ENCODE results near the gene VEGFA.
A peak's percentile ranks its signal among the peaks of the same experiment; 100 is the strongest.

Gene VEGFA

DNA sequence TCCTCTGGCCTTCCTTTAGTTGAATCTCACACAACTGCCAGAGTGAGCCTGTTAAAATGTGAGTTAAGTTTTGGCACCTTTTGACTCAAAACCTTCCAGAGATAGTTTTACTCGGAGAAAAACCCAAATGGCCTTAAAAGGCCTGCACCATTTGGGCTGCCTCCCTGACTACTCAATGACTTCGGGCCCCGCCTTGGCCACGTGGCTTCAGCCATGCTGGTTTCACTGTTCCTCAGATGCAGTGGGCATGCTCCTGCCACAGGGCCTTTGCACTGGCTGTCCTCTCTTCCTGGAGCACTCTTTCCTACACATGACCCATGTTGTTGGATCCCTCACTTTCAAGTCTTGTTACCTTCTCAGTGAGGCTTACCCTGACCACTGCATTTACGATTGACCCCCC, 18.3 kb downstream of the VEGFA start:
- DNase-seq = no peak

DNA sequence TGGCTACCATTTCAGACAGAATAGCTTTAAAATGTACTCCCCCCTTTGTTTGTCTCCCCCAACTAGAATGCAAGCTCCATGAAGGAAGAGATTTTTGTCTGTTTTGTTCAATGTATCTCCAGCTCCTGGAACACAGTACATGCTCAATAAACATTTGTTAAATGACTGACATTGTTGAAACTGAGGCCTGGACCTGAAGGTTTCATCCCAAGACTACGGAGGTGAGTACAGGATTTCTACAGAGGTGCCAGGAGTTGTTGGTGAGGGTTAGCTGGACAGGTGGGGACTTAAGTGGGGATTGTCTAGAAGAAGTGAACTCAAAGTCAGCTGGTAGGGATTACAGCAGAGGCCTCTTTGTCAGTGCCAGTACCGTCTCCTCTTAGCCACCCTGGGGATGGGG, 19.4 kb downstream of the VEGFA start:
- DNase-seq = no peak

DNA sequence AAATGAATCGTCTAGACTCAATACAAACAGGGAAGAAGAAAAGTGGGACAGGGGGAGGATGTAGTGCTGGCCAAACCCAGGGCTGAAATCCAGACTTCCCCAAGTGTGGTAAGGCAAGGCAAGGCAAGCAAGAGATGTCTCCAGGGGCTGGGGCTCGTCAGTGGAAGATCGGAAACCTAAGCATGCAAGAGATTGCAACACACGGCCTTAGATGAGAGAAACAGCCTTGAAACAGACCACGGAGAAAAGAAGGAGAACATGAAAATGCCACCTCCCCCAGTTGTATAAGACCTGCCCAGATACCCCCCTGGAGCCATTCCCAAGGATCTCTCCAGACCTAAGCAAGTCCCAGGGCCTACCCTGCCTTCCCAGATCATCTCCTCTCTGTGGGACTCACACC, 20.0 kb downstream of the VEGFA start:
- DNase-seq = no peak

DNA sequence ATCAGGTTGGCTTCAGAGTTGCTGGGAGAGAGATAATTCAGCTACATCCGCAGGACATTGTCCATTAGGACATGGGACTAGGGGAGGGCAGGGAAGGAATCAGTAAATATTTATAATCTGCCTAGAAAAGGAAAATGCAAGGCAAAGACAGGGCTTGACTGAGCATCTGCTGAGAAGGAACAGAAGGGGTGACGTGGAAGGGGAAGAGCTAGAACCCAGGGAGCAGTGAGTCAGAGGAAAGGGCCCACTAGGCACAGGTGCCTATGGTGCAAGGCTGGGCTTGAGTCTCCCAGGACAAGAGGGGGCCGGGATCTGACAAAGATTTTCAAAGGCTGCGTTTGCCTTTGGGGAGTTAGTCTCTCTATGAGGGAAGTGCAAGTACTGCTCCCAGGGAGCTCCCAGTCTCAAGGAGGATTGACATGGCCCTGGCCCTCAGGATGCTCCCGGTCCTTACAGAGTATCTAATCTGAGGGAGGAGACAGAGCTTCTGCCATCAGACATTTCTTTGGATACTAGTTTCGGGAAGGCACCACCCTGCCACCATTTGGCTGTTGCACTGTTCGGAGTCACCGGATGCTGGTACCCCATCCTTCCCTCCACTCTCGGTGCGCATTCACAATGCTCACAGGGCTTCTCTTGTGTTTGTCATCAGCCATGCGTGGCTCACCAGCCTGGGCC, 21.9 kb downstream of the VEGFA start:
- DNase-seq = no peak

DNA sequence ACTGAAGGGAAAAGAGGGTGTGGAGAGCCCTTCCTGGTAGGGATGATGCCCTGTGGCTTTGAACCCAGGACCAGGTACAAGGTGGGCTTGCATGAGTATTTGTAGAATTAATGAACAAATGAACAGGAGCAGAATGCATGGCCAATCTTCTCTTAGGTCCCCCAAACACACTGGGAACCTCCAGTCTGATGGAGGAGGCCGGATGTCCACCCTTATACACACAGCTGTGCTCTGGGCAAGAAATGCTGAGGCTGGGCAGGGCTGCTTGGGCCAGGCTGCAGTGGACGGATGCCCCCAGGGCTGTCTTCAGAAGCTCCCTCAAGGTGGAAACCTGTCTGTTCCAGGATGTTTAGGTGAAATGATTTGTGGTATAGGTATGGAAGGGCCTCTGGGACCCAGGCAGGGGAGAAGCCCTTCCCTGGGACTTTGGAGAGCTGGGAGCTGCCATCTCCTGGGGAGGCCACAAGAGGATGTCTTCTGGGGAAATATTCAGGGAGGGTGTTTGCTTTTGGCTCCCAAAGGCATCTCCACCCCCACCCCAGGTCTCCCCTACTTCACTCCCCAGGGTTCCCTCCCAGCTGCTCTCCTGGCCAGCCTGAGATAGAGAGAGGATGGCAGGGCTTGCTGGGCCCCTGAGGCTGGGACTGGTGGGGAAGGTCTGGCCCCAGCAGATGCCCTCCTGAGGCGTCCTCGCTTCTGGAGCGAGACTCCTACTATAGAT, 23.3 kb downstream of the VEGFA start:
- no peak for DNase-seq

DNA sequence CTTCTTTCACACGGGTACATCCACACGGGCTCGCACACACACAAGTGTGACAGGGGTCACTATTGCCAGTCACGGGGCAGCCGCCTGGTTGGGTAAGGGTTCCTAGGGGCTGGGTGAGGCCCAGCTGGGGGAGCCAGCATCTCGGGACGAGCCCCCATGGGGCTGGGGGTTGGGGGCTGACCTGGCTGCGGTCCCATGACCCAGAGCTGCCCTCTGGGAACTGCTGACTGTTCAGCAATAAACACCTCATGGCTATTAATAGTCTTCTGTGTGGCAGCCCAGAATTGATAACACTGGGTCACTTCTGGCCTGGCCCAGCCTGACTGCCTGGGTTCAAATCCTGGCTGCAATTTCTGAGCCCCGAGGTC, 23.8 kb downstream of the VEGFA start:
- DNase-seq = no peak

DNA sequence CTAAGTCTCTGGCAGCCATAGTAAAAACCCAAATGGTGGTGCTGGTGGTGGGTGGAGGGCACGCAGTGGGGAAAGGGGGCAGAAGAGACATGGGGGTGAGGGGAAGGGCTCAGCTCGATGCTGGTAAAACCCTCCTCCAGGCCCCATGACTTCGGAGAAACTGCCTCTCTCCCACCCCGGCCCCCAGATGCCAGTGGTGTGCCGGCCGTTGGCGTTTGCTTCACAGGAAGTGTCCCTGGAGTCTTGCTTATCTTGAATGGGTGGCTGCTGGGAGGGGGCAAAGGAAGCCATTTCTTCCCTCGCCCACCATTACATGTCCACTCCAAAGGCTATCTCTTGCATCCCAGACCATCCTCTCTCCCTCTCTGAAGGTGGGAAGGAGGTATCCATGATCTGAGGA, 25.4 kb downstream of the VEGFA start:
- DNase-seq = no peak

DNA sequence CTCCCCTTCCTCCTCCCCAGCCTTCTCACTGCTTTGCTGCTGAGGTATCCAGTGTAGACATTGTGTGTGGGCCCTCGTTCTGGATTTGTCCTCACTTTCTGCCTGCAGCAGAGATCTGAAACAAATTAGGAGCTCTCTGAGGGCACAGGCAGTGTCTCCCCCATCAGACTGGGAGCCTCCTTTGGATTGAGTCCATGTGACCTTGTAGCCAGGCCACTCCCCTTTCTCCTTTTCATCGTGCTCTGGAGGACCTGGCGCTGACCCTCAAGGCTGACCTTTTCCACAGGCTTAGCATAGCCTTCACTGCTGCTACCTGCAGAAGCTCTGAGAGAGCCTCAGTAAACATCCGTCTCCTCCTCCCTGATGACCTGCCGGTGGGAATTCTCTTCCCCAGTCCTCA, 26.2 kb downstream of the VEGFA start:
- no peak for DNase-seq

DNA sequence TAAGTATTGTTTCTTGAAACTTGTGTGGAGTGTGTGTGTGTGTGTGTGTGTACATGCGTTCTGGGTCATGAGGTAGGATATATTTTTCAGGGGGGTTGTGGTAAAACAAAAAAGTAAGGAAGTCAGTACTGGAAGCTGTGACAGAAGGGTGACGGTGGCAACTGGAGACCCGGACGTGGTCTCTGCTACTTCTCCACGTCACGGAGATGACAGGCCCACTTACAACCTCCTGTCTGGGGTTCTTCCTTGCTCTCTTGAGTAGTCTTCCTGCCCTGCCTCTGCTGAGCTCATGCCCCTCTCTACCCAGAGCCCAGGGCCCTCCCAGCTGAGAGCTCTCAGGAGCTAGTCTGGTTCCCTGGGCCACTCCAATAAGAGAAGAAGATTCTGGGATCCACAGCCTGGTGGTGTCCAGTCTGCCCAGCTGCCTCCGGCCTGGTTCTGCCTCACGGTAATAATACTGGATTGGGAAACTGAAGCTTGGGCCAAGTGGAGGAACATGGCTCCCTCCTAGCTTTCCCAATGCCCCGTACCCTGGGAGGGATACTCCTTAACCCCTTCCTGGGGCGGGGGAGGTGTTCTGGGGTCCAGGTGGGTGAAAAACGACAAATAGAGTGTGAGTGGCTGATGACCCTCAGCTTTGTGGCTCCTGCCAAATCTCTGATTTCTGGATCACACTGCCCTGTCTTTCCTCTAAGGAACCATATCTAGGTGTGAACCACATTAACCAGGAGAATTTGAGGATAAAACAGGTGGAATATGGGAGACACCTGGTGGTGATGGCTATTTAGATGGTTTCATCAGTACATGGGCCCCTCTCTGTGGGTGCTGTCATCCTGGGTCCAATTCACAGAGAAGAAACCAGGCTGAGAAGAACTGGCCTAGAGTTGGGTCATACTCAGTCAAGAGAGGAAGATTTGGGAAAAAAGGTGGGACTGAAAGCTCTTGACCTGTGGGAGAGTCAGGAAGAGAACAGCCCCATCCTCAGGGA, 27.2 kb downstream of the VEGFA start:
- DNase-seq = no peak

DNA sequence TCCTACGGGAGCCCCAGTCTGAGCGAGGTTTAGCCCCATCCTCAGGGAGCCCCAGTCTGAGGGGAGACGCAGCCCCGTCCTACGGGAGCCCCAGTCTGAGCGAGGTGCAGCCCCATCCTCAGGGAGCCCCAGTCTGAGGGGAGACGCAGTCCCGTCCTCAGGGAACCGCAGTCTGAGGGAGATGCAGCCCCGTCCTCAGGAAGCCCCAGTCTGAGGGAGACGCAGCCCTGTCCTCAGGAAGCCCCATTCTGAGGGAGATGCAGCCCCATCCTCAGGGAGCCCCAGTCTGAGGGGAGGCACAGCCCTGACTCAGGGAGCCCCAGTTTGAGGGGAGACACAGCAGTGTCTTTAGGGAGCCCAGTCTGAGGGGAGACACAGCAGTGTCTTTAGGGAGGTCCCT, 27.9 kb downstream of the VEGFA start:
- no peak for DNase-seq

DNA sequence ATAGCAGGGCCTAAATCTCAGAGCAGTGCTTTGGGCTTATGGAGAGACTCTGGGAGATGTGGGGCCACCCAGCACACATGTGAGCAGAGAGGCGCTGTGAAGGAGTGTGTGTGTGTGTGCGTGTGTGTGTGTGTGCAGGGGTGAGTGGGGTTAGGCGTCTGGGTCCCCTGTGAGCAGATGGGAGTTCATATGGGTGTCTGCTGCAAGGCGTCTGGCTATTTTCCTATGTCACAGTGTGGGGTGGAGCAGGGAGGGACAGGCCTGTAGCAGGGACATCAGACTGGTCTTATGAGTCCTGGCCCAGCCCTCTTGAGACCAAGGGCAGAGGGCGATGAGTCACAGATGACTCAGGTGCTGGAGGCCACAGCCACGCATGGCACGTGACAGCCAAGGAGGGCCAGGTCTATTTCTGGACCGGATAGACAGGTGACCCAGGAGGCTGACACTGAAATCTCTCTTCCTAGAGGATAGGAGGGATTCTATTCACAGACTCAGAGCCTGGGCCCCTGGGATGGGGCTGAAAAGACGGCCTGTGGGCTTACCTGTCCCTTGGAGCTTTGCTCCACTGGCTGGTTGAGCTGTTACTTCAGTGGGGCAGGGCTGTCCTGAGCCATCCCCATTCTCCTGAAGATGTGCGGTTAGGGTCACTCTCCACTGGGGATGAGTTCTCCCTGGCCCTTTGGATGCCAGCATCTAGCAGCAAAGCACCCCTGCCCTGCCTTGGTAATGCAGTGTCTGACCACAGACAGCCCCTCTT, 28.9 kb downstream of the VEGFA start:
- DNase-seq = peak in 1 of 2 experiments; percentile 34

DNA sequence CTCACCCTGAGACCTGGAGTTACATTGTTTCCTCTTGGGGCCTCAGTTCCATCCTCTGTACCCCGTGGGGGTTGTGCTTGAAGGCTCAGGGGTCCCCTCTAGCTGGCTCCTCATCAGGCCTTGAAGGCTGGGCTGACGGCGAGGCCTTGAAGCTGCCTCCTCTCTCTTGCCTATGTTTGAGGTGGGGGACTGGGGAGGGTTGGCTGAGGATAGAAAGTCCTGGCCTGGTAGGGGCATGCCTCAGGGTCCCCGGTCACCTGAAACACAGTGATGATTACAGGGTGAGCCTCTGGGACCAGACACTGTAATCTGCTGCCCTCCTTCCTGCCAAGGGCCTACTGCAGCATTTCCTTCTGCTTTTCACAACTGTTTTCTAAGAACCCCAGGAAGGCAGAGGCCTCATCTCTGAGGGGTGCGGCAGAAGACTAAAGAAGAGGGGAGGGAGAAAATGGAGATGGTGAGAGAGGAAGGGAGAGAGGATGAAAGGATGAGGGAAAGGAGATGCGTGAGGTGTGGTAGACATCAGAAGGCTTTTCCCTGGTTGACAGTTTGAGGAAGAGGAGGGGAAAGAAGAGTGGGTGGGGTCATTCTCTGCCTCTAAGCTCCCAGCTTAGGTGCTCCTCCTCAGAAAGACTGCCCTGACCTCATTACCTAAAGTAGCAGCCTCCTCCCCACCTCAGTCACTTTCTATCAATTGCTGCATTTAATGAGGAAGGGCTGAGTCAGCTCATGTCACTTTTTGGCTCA, 29.7 kb downstream of the VEGFA start:
- no peak for DNase-seq

DNA sequence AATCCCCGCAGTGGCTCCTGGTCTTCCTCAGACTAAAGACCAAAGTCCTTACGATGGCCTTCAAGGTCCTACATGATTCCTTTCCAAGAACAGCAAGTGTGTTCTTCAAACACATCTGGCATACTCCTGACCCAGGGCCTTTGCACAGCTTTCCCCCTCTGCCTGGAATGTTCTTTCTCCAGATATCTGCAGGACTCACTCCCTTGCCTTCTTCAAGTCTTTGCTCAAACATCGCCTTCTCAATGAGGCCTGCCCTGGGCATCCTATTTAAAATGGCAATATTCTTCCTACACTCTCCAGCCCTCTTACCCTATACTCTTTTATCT, 30.2 kb downstream of the VEGFA start:
- no peak for DNase-seq

DNA sequence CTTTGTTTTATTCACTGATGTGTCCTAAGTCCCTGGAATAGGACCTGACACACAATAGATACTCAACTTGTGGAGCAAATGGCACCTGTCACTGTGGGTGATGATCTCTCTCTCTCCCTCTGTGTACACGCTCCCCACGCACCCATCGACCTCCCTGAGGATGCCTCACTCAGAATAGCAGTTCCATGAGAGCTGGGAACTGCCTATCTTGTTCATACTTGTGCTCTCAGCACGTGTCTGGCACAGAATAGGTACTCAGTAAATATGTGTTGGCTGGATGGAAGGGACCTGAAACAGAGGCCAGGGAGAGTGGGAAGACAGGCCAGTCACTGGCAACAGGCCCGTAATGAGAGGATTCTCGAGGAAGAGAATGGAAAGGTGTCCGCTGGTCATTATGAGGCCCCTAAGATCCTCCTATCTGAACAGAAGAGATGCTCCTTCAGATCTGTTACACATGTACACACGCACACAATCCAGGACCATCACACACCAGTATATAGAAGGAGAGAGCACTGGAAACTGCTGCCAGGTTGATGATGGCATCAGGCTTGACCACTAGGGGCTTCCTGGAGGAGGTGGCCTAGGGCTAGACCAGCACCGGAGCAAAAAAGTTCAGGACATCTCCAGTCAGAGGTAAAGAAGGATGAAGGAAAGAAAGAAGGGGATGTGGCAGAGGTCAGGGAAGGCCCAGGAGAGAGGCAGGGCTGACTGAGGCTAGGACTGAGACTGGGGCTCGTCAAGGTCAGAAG, 30.9 kb downstream of the VEGFA start:
- no peak for DNase-seq

DNA sequence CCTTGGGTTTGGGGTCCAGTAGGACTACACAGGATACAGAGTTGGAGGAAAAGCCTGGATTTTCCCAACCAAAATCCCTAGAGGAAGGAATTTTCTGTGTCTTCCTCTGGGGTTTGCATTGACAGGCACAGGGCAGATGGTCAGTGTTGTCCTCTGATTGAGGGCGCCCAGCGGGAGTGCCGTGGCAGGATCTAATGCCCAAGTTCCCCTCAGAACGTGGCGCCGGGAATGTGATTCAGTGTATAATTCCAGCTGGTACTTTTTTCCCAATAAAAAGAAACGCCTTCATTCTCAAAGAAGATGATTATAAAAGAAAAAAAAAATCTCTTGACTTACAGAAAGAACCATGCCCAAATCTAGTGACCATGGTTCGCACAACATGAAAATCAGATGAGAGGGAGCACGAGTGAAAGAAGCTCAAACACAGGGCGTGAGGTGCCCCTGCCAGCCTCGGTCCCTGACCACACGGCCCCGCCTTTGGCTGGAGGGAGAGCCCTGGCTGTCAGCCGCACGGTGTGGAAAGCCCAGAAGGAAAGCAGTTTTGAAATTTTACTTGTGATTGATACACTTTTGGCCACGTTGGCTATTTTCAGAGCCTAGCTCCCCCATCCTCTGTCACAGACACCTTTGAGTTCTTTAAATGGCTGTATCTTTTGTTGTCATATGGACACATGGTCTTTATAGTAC, 31.6 kb downstream of the VEGFA start:
- no peak for DNase-seq

DNA sequence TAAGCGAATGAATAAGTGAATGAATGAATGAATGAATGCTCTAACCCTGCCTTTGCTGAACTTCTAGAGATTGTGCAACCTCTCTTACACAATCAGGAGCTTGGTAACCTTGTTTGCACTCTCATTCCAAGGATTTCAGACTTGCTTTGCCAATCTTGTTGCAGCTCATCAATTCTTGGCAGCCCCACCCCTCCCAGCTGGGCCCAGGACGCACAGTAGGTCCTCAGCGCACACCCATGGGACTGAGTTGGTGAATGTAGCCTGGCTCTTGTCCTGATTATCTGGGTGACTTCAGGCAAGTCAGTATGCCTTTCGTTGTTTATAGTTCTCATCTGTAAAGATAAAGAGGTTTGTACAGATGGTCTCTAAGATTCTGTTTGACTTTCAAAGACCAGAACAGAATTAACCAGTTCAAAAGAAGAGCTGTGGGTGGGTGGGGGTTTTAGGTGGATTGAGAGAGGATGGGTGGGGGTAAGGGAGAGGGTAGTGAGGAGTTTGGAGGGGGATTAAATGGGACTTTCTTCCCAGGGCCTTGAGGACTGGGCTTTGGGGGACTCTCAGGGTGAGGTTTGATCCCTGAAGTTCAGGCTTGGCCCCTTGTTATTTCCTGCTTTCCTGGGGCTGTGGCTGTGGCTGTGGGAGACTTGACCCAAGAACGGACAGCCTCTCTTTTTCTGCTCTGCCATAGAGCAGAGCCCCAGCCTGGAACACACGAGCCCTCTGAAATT, 33.2 kb downstream of the VEGFA start:
- no peak for DNase-seq

DNA sequence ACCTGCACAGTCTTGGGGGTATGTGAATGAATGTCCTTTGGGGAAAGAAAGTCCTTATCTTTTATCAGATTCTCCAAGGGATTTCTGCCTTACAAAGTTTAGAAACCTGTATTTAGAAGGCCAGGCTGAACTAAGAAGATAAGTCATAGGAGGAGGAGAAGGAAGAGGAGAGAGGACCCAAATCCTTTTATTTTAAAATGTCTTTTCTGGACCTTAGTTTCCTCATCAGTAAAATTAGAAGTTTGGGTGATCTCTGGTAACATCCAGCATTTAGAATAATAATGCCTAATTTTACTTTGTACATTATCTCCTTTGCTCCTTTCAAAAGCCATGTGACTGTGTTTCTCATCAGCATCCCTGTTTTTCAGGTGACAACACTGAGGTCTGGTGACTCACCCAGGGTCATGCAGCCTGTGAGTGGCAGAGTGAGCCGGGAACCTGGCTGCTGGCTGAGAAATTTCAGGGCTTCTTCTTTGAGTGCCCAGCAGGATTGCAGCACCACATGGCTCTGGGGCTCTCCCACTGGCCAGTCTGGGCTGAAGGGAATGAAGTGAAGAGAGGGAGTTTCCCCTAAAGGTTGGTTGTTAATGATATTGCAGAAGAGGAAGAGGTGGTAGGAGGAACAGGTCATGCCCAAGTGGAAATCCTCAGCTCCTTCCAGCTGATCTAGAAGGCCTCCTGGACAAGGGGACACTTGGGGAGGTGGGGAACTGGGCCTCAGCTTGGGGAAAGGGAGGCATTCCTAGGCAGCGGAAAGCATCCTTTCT, 34.0 kb downstream of the VEGFA start:
- DNase-seq = no peak

DNA sequence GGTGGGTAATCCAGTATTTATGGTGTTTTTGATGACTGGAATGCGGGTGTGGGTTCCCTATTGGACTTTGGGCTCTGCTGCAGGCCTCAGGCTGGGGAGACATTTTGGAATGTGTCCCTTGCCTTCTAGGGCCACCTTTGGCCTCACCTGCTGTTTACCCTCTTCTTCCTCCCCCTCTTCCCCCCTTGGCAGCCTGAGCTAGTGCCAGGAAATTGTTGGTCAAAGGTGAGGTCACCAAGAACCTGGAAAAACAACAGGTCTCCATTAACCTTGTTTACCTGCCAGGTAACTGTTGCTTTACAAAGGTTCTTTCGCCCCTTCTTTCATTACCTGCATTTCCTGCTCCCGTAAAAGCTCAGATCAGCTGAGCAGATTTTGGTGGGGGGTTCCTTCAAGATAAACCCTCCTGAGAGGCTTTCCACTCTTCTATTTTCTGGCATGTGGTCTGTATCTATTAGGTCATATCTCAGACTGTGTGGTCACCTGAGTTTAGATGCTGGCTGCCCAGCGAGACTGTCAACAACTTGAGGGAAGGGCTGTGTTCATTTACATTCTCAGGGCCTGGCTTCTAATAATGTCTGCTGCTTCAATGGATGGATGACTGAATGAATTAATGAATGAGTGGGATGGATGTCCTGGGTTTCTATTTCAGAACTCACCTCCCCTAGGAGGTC, 34.7 kb downstream of the VEGFA start:
- no peak for DNase-seq

DNA sequence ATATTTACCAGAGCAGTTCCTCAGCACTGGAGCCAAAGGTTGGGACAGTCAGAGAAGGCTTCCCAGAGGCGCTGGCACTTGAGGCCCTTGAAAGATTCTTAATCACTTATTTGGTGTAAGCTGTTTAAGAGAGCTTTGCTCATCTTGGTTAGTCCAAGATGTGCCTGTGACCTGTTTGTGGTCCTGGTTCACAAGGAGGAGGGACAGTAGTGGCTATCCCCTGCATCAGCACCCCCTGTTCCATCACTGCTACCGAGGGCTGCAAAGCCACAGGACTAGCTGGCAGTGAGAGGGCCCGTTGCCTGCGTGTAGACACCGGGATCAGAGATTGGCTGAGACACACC, 35.7 kb downstream of the VEGFA start:
- DNase-seq = no peak

All from activated CD4-positive, alpha-beta T cell treated with anti-CD3 and anti-CD28 coated beads, Interleukin-2, amount 50 U/mL, for 48 hours (primary cell).